Astrocyte (in vitro differentiated cells and primary cell): Measurements from ENCODE around the gene AFAP1L2. TPM values are rescaled to one million over a fixed set of nuclear protein-coding genes. Genes with fewer than 3 reads are reported as not detected.

Experiments
- DNase-seq: peaks from one replicate; pipeline ENCODE4 v3.0.0-alpha.2; 2010; ENCODE audit warnings: low read depth
- FAIRE-seq: peaks from 2 replicates; lab custom pipeline; 2011; peaks lifted over from hg19 to GRCh38; lab: Jason Lieb, UNC
- H2AFZ ChIP-seq: 2 replicates; pipeline ENCODE4 v1.6.0; 2012; ENCODE audit warnings: low read depth, low read length, inconsistent platforms
- H3K27ac ChIP-seq: 2 replicates; pipeline ENCODE4 v1.5.1; 2011; ENCODE audit warnings: low read depth, low read length, inconsistent platforms
- H3K27me3 ChIP-seq: 2 replicates; pipeline ENCODE4 v1.6.0; 2011; ENCODE audit warnings: low read length, inconsistent platforms; ENCODE audit not compliant: insufficient read depth
- H3K36me3 ChIP-seq: 2 replicates; pipeline ENCODE4 v1.5.1; 2011; ENCODE audit warnings: low read length, inconsistent platforms; ENCODE audit not compliant: insufficient read depth
- H3K4me1 ChIP-seq: 2 replicates; pipeline ENCODE4 v1.5.1; 2011; ENCODE audit warnings: low read length, inconsistent platforms; ENCODE audit not compliant: insufficient read depth
- H3K4me2 ChIP-seq: 2 replicates; pipeline ENCODE4 v1.6.0; 2012; ENCODE audit warnings: low read length, inconsistent platforms
- H3K4me3 ChIP-seq: 2 replicates; pipeline ENCODE4 v1.5.1; 2011; ENCODE audit warnings: low read depth, mild to moderate bottlenecking, low read length, inconsistent platforms; ENCODE audit not compliant: insufficient read depth
- H3K79me2 ChIP-seq: 2 replicates; pipeline ENCODE4 v1.6.0; 2012; ENCODE audit warnings: mild to moderate bottlenecking, low read length, inconsistent platforms; ENCODE audit not compliant: insufficient read depth
- H3K9ac ChIP-seq: 2 replicates; pipeline ENCODE4 v1.6.0; 2012; ENCODE audit warnings: mild to moderate bottlenecking, low read length, inconsistent platforms
- H3K9me3 ChIP-seq: 2 replicates; pipeline ENCODE4 v1.5.1; 2012; ENCODE audit warnings: low read depth, mild to moderate bottlenecking, low read length, inconsistent platforms; ENCODE audit not compliant: insufficient read depth
- H4K20me1 ChIP-seq: 2 replicates; pipeline ENCODE4 v1.6.0; 2012; ENCODE audit warnings: low read length, inconsistent platforms; ENCODE audit not compliant: insufficient read depth
- H3K27ac Mint-ChIP-seq: one replicate; pipeline ENCODE4 v1.8.0; 2021; ENCODE audit warnings: mild to moderate bottlenecking, mixed read lengths; ENCODE audit not compliant: unreplicated experiment
- H3K27me3 Mint-ChIP-seq: one replicate; pipeline ENCODE4 v1.8.0; 2021; ENCODE audit warnings: low read depth, mixed read lengths; ENCODE audit not compliant: unreplicated experiment
- H3K36me3 Mint-ChIP-seq: one replicate; pipeline ENCODE4 v1.8.0; 2021; ENCODE audit warnings: low read depth, mixed read lengths; ENCODE audit not compliant: unreplicated experiment
- H3K4me1 Mint-ChIP-seq: one replicate; pipeline ENCODE4 v1.8.0; 2021; ENCODE audit warnings: low read depth, mixed read lengths; ENCODE audit not compliant: unreplicated experiment
- H3K4me3 Mint-ChIP-seq: one replicate; pipeline ENCODE4 v1.8.0; 2021; ENCODE audit warnings: mild to moderate bottlenecking, moderate library complexity, mixed read lengths; ENCODE audit not compliant: unreplicated experiment
- H3K9me3 Mint-ChIP-seq: one replicate; pipeline ENCODE4 v1.8.0; 2021; ENCODE audit warnings: mild to moderate bottlenecking, mixed read lengths; ENCODE audit not compliant: unreplicated experiment
- EZH2 ChIP-seq: IDR thresholded peaks from 2 replicates; pipeline ENCODE4 v1.6.1; 2012; ENCODE audit warnings: mild to moderate bottlenecking, low read length, inconsistent platforms; ENCODE audit not compliant: insufficient read depth
- total RNA-seq: library from RNA; stranded (reverse); gene quantifications from 2 replicates; pipeline ENCODE4 v1.2.1, GENCODE V29; 2021
- TF ChIP-seq, protein P1 (sequence below): IDR thresholded peaks from 2 replicates; pipeline ENCODE4 v1.5.1; 2011; ENCODE audit warnings: low read depth, mild to moderate bottlenecking, inconsistent platforms, low read length, moderate library complexity; ENCODE audit not compliant: insufficient read depth

Gene AFAP1L2
- total RNA-seq, 1 donor from 2014 or later, result 26.6 TPM

DNA sequence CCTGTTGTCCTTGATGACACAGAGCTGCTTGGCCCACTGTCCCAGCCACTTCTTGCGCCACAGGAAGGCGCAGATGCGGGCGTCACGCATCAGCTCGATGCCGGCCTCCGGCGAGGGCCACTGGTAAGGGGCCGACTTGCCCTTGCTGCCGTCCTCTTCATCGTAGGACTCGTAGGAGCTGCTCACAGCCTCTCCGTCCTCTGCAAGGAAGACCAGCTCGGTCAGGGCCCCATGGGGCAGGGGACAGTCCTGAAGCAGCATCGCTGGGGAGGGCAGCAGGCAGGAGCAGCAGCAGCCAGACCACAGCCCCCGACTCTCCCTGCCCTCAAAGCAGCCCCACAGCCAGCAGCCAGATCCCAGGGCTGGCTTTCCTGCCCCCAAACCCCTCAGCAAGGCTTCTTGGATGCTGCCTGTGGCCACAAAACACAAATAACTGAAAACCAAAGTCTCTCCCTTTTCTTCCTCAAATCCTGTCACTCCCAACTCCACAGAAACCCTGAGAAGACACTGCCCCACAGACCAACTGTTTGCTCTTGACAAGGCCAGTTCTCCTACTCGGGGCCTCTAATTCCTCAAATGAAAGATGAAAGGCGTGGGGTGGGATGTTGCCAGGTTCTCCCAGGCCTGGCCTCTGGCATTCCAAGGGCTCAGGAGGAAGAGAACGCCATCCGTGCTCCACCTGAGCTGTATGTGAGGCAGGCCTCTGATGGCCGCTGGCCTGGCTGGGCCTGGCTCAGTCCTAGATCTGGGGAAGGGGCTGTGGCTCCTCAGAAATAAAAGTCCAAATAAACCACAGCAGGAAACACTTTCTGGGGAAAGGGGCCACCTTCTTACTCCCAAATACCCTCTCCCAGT, 88.5 kb downstream of the AFAP1L2 start:
- no peak for DNase-seq
- no peak for TF ChIP-seq EZH2
- TF ChIP-seq, protein P1, sequence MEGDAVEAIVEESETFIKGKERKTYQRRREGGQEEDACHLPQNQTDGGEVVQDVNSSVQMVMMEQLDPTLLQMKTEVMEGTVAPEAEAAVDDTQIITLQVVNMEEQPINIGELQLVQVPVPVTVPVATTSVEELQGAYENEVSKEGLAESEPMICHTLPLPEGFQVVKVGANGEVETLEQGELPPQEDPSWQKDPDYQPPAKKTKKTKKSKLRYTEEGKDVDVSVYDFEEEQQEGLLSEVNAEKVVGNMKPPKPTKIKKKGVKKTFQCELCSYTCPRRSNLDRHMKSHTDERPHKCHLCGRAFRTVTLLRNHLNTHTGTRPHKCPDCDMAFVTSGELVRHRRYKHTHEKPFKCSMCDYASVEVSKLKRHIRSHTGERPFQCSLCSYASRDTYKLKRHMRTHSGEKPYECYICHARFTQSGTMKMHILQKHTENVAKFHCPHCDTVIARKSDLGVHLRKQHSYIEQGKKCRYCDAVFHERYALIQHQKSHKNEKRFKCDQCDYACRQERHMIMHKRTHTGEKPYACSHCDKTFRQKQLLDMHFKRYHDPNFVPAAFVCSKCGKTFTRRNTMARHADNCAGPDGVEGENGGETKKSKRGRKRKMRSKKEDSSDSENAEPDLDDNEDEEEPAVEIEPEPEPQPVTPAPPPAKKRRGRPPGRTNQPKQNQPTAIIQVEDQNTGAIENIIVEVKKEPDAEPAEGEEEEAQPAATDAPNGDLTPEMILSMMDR, result no peak
- H3K27ac Mint-ChIP-seq, result no peak overlapping the region
- H3K36me3 ChIP-seq, result no peaks in the 10 kb centered on the region
- H3K27me3 Mint-ChIP-seq, result no peaks in the 10 kb centered on the region
- H3K9me3 Mint-ChIP-seq, result no peaks in the 10 kb centered on the region
- H3K27me3 ChIP-seq, result no peaks in the 10 kb centered on the region
- no peak overlapping the region for H2AFZ ChIP-seq
- no peaks in the 10 kb centered on the region for H3K79me2 ChIP-seq
- H3K4me1 ChIP-seq, result peaks cover 5% of the 10 kb centered on the region
- H3K4me3 Mint-ChIP-seq, result no peak overlapping the region
- H3K4me3 ChIP-seq, result no peak overlapping the region
- FAIRE-seq, result no peak
- no peaks in the 10 kb centered on the region for H3K9me3 ChIP-seq
- no peak overlapping the region for H3K27ac ChIP-seq
- H3K36me3 Mint-ChIP-seq, result peaks cover 24% of the 10 kb centered on the region
- H4K20me1 ChIP-seq, result no peaks in the 10 kb centered on the region
- peaks cover 8% of the 10 kb centered on the region for H3K4me1 Mint-ChIP-seq
- H3K9ac ChIP-seq, result no peak overlapping the region
- H3K4me2 ChIP-seq, result no peak overlapping the region

DNA sequence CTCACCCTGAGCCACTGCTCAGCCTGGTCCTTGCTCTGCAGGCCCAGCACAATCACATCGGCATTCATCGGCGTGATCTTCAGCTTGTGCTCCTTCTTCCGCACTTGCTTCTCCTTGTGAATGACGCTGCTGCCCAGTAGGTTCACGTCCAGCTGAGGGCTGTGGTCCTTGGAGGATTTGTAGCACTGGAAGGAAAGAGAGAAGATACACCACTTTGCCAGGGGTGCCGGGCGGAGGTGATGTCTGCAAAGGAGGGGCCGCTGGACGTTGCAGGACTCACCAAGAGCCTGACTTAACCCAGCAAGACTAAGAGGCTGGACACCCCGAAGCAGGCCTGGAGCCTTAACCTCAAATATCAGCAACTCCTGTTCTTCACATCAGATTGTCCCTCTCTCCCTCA, 90.4 kb downstream of the AFAP1L2 start:
- Histone ChIP-seq H3K27ac (no peak overlapping the region), H3K79me2 (no peaks in the 10 kb centered on the region), H3K4me1 (peaks cover 10% of the 10 kb centered on the region), H3K27me3 (no peaks in the 10 kb centered on the region), H3K9me3 (no peaks in the 10 kb centered on the region), H3K4me3 (no peak overlapping the region), H4K20me1 (no peaks in the 10 kb centered on the region), H3K36me3 (no peaks in the 10 kb centered on the region), H3K9ac (no peak overlapping the region), H3K4me2 (no peak overlapping the region), H2AFZ (no peak overlapping the region)
- DNase-seq, result no peak
- Mint-ChIP-seq H3K27ac (peak overlapping the region; percentile 37), H3K36me3 (peaks cover 8% of the 10 kb centered on the region), H3K9me3 (no peaks in the 10 kb centered on the region), H3K4me1 (peaks cover 13% of the 10 kb centered on the region), H3K27me3 (no peaks in the 10 kb centered on the region), H3K4me3 (no peak overlapping the region)
- TF ChIP-seq EZH2, result no peak
- TF ChIP-seq, protein P1, result no peak
- no peak for FAIRE-seq

DNA sequence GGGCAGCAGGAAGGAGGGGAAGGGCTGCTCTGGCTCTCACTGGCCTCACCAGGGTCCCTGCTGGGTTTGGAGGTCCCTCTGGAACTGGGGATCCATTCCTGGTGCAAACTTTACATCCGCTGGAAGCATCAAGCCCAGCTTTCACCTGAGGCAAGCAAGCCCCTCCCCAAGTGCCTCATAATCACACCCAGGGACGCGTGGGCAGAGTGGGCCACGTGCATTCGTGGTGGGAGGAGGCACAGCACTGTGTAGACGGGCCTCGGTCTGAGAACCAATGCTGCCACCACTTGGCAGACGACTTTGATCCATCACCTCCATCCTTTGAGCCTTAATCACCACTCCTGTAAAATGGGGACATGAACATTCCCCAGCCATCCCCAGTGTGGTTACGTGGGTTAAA, 91.2 kb downstream of the AFAP1L2 start:
- no peak overlapping the region for H3K9ac ChIP-seq
- H3K27ac Mint-ChIP-seq, result no peak overlapping the region
- peaks cover 8% of the 10 kb centered on the region for H3K36me3 Mint-ChIP-seq
- no peaks in the 10 kb centered on the region for H3K27me3 Mint-ChIP-seq
- H3K79me2 ChIP-seq, result no peaks in the 10 kb centered on the region
- TF ChIP-seq, protein P1, result no peak
- TF ChIP-seq EZH2, result no peak
- no peaks in the 10 kb centered on the region for H4K20me1 ChIP-seq
- no peaks in the 10 kb centered on the region for H3K36me3 ChIP-seq
- no peak overlapping the region for H3K27ac ChIP-seq
- H3K27me3 ChIP-seq, result no peaks in the 10 kb centered on the region
- no peak overlapping the region for H3K4me3 ChIP-seq
- DNase-seq, result no peak
- H3K9me3 ChIP-seq, result no peaks in the 10 kb centered on the region
- FAIRE-seq, result no peak
- peaks cover 16% of the 10 kb centered on the region for H3K4me1 ChIP-seq
- H3K4me2 ChIP-seq, result no peak overlapping the region
- no peaks in the 10 kb centered on the region for H3K9me3 Mint-ChIP-seq
- peaks cover 19% of the 10 kb centered on the region for H3K4me1 Mint-ChIP-seq
- no peak overlapping the region for H3K4me3 Mint-ChIP-seq
- no peak overlapping the region for H2AFZ ChIP-seq
